ENCODE data around the gene MRC2. TPM values are rescaled to one million over a fixed set of nuclear protein-coding genes. Genes with fewer than 3 reads are reported as not detected.

The MRC2 gene
- total RNA-seq, 1 donor from 2014 or later: 120 TPM

DNA sequence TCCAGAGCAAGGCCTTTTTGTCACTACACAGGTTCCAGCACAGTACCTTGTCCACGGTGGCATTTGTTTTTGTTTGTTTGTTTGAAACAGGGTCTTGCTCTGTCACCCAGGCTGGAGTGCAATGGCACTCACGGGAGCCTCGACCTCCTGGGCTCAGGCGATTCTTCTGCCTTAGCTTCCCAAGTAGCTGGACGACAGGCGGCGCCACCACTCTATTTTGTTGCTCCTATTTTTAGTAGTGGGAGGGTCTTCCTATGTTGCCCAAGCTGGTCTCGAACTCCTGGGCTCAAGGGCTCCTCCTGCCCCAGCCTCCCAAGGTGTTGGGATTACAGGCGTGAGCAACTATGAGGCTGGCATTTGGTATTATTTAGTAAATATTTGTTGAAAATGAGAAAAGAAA, 10.3 kb downstream of the MRC2 start:
- Mint-ChIP-seq H3K27ac (ENCODE audit: unreplicated experiment) (no peak overlapping the region), H3K4me3 (ENCODE audit: unreplicated experiment) (no peak overlapping the region), H3K4me1 (ENCODE audit: unreplicated experiment) (peaks cover 2% of the 10 kb centered on the region), H3K36me3 (ENCODE audit: low read depth, unreplicated experiment) (no peaks in the 10 kb centered on the region), H3K27me3 (ENCODE audit: unreplicated experiment) (no peaks in the 10 kb centered on the region), H3K9me3 (ENCODE audit: unreplicated experiment) (no peaks in the 10 kb centered on the region)
- DNase-seq (ENCODE audit: low spot score): no peak
- TF ChIP-seq, protein P1, sequence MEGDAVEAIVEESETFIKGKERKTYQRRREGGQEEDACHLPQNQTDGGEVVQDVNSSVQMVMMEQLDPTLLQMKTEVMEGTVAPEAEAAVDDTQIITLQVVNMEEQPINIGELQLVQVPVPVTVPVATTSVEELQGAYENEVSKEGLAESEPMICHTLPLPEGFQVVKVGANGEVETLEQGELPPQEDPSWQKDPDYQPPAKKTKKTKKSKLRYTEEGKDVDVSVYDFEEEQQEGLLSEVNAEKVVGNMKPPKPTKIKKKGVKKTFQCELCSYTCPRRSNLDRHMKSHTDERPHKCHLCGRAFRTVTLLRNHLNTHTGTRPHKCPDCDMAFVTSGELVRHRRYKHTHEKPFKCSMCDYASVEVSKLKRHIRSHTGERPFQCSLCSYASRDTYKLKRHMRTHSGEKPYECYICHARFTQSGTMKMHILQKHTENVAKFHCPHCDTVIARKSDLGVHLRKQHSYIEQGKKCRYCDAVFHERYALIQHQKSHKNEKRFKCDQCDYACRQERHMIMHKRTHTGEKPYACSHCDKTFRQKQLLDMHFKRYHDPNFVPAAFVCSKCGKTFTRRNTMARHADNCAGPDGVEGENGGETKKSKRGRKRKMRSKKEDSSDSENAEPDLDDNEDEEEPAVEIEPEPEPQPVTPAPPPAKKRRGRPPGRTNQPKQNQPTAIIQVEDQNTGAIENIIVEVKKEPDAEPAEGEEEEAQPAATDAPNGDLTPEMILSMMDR (IDR thresholded peaks at IDR 0.05; ENCODE audit: unreplicated experiment): no peak

- Mint-ChIP-seq H3K36me3 (ENCODE audit: low read depth, unreplicated experiment) (no peaks in the 10 kb centered on the region), H3K27ac (ENCODE audit: unreplicated experiment) (no peak overlapping the region), H3K27me3 (ENCODE audit: unreplicated experiment) (no peaks in the 10 kb centered on the region), H3K4me1 (ENCODE audit: unreplicated experiment) (no peaks in the 10 kb centered on the region), H3K4me3 (ENCODE audit: unreplicated experiment) (no peak overlapping the region), H3K9me3 (ENCODE audit: unreplicated experiment) (no peaks in the 10 kb centered on the region)
- TF ChIP-seq, protein P1 (IDR thresholded peaks at IDR 0.05; ENCODE audit: unreplicated experiment): no peak
- no peak for DNase-seq (ENCODE audit: low spot score)
These were observed 13.7 kb downstream of the MRC2 start for GRCh38 chr17:62641153-62641552.

DNA sequence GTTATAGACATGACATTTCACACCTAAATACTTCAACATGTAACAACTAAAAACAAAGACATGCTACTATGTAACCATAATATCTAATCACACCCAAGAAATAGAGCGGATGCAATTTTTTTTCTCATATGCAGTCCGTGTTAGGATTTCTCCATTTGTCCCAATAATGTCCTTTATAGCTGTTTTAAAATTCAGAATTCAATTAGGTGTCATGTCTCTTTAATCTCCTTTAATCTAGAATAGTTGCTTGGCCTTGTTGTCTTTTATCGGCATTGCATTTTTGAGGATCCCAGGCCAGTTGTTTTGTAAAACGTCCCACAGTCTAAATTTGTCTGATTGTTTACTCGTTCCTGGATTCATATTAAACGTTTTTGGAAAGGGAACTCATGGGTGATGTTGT, 14.5 kb downstream of the MRC2 start:
- Mint-ChIP-seq H3K36me3 (ENCODE audit: low read depth, unreplicated experiment) (no peaks in the 10 kb centered on the region), H3K27ac (ENCODE audit: unreplicated experiment) (no peak overlapping the region), H3K27me3 (ENCODE audit: unreplicated experiment) (peaks cover 2% of the 10 kb centered on the region), H3K9me3 (ENCODE audit: unreplicated experiment) (no peaks in the 10 kb centered on the region), H3K4me3 (ENCODE audit: unreplicated experiment) (no peak overlapping the region), H3K4me1 (ENCODE audit: unreplicated experiment) (no peaks in the 10 kb centered on the region)
- DNase-seq (ENCODE audit: low spot score): no peak
- TF ChIP-seq, protein P1 (IDR thresholded peaks at IDR 0.05; ENCODE audit: unreplicated experiment): no peak

DNA sequence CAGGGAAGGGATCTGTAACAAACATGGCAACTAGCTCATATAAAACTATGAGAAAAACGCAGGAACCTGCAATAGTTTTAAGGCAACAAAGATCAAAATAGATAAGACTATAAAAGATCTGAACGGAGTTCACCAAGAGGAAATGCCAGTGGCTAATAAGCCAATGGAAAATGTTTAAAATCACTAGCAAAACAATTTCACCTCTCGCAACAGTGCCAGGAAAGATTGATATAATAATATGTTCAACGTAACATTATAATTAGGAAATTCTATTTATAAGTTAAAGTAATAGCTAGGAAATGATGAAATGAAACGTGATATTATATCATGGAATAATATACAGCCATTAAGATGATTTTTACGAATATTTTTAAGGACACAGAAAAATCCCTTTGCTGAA, 16.0 kb downstream of the MRC2 start:
- H3K36me3 Mint-ChIP-seq (ENCODE audit: low read depth, unreplicated experiment): no peaks in the 10 kb centered on the region
- DNase-seq (ENCODE audit: low spot score): no peak
- H3K27ac Mint-ChIP-seq (ENCODE audit: unreplicated experiment): no peak overlapping the region
- peaks cover 2% of the 10 kb centered on the region for H3K27me3 Mint-ChIP-seq (ENCODE audit: unreplicated experiment)
- no peaks in the 10 kb centered on the region for H3K9me3 Mint-ChIP-seq (ENCODE audit: unreplicated experiment)
- H3K4me1 Mint-ChIP-seq (ENCODE audit: unreplicated experiment): no peaks in the 10 kb centered on the region
- TF ChIP-seq, protein P1 (IDR thresholded peaks at IDR 0.05; ENCODE audit: unreplicated experiment): no peak
- no peak overlapping the region for H3K4me3 Mint-ChIP-seq (ENCODE audit: unreplicated experiment)

DNA sequence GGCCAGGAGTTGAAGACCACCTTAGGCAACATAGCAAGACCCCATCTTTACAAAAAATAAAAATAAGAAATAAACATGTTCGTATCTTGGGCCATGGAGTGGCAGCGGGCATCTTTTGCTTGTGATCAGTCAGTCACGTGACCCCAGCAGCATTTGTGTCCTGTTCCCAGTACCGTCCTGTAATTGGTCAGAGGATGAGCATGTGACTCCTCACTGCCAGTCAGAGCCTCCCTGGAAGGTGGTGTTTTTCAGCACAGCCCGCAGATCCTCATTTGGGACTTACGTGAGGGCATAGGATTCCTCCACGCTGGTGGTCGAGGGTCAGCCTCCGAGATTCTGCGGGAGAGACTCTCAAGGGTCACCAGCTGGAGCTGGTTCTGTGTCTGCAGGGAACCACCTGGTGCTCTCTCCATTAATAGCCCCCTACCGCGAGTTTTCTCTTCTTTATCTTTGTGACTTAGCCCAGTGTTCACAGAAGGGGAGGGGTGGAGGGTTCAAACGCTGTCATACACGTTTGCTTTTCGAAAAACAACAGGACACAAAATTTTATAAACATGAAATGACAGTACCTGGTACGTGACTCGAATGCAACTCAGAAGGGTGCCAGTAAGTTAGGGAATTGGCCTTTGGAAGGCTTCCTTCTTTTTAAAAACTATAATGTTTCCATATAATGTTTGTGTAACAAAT, 17.2 kb downstream of the MRC2 start:
- Mint-ChIP-seq H3K9me3 (ENCODE audit: unreplicated experiment) (no peaks in the 10 kb centered on the region), H3K27ac (ENCODE audit: unreplicated experiment) (no peak overlapping the region), H3K36me3 (ENCODE audit: low read depth, unreplicated experiment) (no peaks in the 10 kb centered on the region), H3K4me3 (ENCODE audit: unreplicated experiment) (no peak overlapping the region), H3K27me3 (ENCODE audit: unreplicated experiment) (peaks cover 2% of the 10 kb centered on the region), H3K4me1 (ENCODE audit: unreplicated experiment) (no peaks in the 10 kb centered on the region)
- TF ChIP-seq, protein P1 (IDR thresholded peaks at IDR 0.05; ENCODE audit: unreplicated experiment): no peak
- DNase-seq (ENCODE audit: low spot score): no peak
